NCI-H146 treated with DMSO at 0.1 percent for 48 hours (cell line): ENCODE data around the gene RYK.
"Not testable (repeated sequence)": the region's sequence is repeated elsewhere in the genome, so short reads cannot be mapped to it uniquely, and the experiment has no call there.

Experiments used
- DNase-seq: peaks from one replicate; lab custom pipeline; 2025; ENCODE audit not compliant: unreplicated experiment; lab: John Stamatoyannopoulos, UW

The RYK gene

GRCh38 chr3:134250717-134251220, at the start of gene RYK:
Gene RYK (minus strand): TSS chr3:134250859. CDS start chr3:134250654, 205 bp downstream.
- peak; percentile 89 for DNase-seq

GRCh38 chr3:134299888-134300206, 49.2 kb upstream of the RYK start:
- DNase-seq = no peak

GRCh38 chr3:134299185-134299887, 48.7 kb upstream of the RYK start:
- DNase-seq = no peak

GRCh38 chr3:134298249-134298648, 47.6 kb upstream of the RYK start:
- no peak for DNase-seq

GRCh38 chr3:134296616-134297015, 46.0 kb upstream of the RYK start:
- DNase-seq = no peak

GRCh38 chr3:134295930-134296329, 45.3 kb upstream of the RYK start:
- DNase-seq = no peak

GRCh38 chr3:134294302-134295280, 43.9 kb upstream of the RYK start:
- no peak for DNase-seq

GRCh38 chr3:134291319-134292254, 40.9 kb upstream of the RYK start:
- DNase-seq = no peak

- no peak for DNase-seq
Measured at GRCh38 chr3:134287512-134287911, 36.9 kb upstream of the RYK start.

GRCh38 chr3:134284438-134284837, 33.8 kb upstream of the RYK start:
- no peak for DNase-seq

GRCh38 chr3:134282659-134283047, 32.0 kb upstream of the RYK start:
- DNase-seq = no peak

GRCh38 chr3:134281912-134282658, 31.4 kb upstream of the RYK start:
- DNase-seq = no peak

- DNase-seq = no peak
Measured at GRCh38 chr3:134279466-134279865, 28.8 kb upstream of the RYK start.

GRCh38 chr3:134277066-134277660, 26.5 kb upstream of the RYK start:
- no peak for DNase-seq

GRCh38 chr3:134276086-134276485, 25.4 kb upstream of the RYK start:
- no peak for DNase-seq

- not testable (repeated sequence) for DNase-seq
Measured at GRCh38 chr3:134275110-134275509, 24.5 kb upstream of the RYK start.

GRCh38 chr3:134274571-134274970, 23.9 kb upstream of the RYK start:
- no peak for DNase-seq

- no peak for DNase-seq
Measured at GRCh38 chr3:134267996-134268395, 17.3 kb upstream of the RYK start.

GRCh38 chr3:134260987-134261386, 10.3 kb upstream of the RYK start:
- no peak for DNase-seq
